GM18858 (cell line): Measurements from ENCODE around the gene TRDMT1.

Source experiments
- ATAC-seq: cut with Tn5 transposase; IDR thresholded peaks from one replicate; pipeline ENCODE4 v1.9.1; 2021; ENCODE audit not compliant: unreplicated experiment

TRDMT1 gene

DNA sequence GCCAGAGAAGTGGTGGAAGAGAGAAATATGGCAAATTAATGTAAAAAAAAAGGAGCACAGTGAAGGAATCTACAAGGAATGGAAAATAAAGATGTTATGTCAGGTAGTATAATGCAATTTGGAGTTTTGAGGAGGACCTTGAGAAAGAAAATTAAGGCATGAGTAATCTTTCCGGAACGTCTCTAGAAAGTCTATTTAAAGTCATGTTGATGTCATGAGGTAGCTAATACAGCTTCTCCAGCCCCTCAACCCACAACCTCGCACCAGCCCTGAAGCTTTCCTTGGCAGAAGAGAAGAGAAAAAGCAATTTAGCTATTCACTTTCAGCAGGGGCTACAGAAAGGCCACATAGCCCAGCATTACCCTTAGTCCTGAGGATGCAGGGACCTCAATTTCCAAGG is 22.5 kb downstream of the TRDMT1 start:
- no peak for ATAC-seq

DNA sequence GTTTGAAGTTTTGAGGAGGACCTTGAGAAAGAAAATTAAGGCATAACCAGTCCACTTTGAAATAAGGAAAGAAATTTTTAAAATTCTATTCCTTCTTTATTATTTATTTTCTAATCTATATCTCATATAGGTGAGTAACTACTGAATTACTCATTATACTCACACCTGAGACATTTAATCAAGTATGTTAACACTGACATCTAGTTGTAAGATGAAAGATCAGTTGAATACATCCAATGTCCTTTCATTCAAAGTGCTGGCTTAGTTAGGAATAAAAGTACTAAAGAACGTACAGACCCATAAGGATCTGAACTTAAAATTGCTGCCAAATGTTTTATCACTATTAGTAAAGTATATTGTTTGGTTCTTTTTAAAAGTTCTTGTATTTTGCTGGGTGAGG is 23.5 kb downstream of the TRDMT1 start:
- no peak for ATAC-seq

DNA sequence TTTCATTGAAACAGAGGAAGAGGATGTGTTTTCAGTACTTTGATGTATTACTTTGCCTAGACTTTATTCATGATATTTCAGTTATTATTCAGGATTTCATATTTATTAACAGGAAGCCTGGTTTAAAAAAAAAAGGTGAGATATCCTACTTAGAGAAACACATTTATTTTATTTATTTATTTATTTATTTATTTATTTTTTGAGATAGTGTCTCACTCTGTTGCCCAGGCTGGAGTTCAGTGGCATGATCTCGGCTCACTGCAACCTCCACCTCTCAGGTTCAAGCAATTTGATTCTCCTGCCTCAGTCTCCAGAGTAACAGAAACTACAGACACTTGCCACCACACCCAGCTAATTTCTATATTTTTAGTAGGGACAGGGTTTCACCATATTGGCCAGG is 24.5 kb downstream of the TRDMT1 start:
- ATAC-seq, result no peak

DNA sequence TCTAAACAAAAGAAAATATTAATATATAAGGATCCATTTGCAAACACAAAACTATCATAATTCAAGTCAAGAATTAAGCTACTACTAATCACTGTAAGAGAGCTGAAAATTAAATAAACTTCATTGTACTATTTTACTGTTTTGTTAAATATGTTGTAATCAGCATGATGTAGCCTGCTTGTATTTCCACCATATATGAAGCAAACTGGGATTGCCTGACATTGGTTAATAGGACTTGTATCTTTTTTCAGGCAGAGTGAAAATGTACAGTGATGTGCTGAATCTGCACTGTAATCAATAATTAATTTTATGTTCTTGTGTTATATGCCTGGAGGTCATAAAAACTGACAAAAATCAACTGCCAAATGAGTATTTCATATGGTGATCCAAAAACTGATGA is 25.4 kb downstream of the TRDMT1 start:
- no peak for ATAC-seq

DNA sequence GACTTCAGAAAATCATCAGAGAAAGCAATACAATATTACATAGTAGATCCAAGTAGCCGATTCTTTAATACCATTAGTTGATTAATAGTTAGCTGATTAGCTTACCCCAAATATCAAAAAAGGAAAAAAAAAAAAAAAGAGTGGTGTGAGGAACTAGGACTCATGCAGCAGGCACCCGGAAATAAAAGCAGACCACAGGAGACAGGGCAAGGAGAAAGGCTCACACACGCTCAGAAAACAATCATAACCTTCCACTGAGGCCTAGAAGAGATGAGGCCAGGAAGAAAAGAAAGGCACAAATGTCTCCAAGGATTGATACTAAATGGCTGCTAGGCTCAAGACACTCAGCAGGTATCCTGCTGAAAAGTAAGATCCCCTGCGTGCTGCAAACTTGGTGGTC is 25.9 kb downstream of the TRDMT1 start:
- no peak for ATAC-seq

DNA sequence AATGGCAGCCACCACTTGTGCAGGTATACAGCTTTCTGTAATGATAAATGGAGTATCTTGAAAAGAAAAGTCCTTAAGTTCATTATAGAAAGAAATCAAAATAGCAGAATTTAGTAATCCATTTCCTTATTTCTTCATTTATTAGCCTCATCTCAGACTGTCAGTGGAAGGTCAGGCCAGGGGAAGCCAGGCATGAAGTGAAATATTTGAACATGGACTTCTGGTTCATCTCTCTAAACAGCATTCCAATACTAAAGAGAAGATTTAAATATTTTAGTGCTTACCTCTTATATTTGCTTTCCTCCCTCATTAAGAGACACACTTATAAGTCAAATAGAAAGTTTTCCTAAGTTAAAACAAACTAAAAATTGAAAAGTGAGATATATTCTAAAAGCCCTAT is 26.8 kb downstream of the TRDMT1 start:
- no peak for ATAC-seq

DNA sequence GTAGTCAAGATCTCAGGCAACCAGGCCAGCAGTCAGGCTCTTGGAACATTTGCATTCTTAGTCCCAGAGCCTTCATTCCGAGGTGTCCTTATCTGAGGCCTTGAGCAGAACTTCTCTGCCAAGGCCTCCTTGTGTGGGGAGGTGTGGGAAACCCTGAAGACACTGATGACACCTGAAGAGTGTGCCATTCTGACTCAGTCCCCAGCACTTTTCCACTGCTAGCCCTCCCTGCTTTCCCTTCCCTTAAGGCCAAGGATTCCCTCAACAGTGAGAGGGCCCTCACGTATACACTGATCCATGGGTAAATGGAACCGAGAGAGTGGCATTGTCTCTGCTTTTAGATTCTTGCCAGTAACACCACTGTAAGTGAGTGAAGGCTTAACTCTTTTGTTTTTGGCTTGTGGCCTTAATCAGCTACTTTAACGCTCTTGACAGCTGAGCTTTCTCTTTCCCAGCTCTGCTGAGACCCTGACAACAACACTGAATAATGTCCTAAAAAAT is 30.3 kb downstream of the TRDMT1 start:
- no peak for ATAC-seq

DNA sequence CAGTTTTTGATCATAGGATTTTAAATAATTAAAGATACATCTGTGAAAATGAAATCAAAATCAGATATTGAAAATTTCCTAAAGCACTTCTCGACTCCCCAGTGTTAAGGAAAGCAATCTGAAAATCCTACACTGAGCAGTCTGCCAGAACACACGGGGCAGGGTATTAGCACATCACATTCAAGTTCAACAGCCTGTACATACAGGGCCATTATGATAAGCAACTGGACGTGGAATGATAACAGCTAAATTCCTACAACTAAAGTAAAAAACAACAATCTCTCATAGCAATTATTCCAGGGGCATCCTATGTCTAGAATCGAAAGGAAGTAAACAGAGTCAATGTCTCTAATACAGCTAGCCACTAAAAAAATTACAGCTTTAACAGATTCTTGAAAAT is 31.7 kb downstream of the TRDMT1 start:
- no peak for ATAC-seq

DNA sequence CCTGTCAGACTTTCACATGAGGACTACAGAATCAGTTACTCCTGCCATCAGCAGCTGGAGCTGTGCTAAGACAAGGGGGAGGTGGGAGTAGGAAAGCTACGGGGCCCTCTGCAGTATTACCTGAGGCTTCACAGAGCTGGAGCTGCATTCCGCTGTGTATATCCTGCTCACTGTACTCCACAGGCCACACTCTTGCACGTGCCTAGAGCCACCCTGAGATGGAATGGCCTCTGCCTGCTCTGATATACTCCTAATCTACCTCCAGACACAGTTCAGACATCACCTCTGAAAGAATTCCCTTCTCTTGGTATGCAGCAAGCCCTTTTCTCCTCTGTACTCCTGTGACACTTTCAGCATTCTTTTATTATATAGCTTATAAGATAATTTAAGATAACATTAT is 34.8 kb downstream of the TRDMT1 start:
- ATAC-seq, result no peak

DNA sequence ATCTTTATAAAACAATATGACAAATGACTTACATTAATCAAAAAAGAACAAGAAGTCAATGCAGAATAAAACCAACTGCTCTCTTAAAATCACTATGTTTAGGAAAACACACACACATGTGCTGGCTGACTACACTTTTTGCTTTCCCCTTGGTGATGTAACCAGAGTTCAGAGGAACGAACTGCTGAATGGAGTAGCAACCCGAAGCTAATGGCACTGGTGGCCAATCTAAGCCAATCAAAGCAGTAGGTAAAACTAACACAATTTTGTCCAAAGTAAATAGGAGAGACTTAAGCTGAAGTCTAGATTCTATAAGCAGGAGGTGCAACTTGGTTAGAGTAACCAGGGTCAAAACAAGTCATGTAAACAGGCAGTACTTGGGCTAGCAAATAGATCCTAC is 38.6 kb downstream of the TRDMT1 start:
- no peak for ATAC-seq

DNA sequence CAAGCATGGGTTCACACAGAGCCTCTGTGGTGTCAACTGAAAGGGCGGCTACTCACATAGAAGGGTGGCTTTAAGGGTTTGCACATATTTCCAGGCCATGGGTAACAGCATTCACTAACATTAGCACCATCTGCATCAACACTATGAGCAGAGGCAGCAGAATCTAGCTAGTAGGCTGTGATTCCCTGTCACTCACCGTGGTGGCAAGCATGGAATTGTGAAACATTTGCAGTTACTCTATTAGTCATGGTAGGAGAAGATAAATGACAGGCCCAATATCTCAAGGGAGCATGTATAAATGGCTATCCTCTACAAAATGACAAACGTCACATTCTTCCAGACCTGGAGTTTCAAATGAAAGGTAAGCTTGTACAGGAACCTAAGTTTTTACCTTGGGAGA is 39.7 kb downstream of the TRDMT1 start:
- ATAC-seq, result no peak

DNA sequence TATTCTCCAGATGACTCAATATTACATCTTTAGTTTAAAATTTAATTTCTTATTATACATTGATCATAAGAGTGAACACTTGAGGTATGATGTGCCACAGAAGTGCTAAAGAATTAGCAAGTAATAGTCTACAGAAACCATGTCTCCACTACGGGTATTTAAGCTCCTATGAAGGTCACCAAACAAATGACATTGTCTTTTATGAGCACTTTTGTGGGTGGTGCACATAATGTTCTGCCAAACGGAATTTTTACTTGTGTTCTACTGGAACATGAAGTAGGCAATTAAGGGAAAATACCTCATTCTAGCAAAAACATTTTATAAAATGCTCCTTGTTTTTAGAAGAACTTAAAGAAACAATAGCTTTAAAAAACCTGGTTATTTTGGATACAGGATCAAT is 44.4 kb downstream of the TRDMT1 start:
- no peak for ATAC-seq

DNA sequence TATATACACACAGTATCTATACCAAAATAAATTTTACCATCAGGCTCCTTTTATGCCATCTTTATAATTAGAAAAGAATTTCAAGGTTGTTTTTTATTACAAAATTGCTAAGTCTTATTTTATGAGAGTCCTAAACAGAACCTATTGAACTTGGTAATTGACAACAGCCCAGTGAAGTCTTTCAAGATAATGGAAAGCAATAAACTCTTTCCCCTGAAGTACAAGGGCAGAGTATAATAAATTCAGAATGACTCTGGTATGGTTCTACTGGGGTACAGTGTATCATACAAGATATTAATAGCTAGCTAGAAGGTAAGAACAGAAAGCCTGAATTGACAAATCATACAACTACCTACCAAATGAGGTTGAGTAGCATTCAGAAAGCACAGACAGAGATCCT is 45.6 kb downstream of the TRDMT1 start:
- no peak for ATAC-seq

DNA sequence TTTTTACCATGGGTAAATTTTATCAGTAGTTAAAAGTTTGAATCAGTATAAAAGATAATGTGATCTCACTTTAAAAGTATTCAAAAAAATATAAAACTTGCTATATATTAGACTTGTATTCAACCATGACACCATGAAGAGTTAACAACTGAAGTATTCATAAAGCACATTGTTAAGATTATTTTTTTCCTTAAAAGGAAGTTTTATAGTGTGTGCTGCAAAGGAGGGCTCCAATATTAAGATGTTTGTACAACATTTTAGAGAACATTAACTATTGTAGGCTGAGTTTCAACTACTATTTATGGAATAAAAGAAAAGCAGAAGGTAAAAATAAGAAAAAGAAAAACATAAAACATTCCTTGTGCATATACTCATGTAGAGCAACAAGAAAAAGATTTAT is 47.4 kb downstream of the TRDMT1 start:
- ATAC-seq, result no peak

DNA sequence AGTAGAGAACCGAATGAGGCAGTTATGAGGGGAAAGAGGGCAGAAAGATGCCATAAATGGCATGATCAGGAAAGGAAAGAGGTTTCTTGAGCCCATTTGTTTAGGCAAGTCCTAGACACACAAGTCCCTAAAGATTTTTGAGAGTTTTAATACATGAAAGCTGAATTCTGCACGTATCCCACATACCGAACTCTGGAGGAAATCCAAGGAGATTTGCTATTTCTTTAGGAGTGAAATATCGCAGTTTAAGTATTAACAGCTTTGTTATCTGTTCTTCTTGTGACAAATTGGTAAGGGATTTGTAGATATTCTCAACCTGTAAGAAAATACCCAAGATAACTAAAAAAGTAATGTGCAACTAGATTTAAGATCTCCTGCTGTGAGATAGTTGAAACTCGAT is 48.2 kb downstream of the TRDMT1 start:
- ATAC-seq, result no peak

DNA sequence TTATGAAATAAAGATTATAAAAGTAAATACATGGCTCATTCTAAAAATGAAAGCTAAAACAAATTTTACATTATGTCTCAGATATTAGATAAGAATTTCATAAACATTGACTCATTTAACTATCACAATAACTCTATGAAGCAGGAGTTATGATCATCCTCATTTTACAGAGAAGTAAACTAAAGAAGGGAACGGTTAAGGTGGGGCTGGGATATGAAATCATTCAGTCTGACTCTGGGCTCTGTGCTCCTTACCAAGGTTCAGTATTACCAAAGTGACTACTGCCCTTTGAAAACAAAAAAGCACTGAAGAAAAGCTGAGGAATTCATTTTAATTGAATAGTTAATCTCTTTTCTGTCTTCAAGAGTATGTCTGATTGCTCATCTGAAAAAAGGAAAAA is 49.8 kb downstream of the TRDMT1 start:
- ATAC-seq, result no peak

DNA sequence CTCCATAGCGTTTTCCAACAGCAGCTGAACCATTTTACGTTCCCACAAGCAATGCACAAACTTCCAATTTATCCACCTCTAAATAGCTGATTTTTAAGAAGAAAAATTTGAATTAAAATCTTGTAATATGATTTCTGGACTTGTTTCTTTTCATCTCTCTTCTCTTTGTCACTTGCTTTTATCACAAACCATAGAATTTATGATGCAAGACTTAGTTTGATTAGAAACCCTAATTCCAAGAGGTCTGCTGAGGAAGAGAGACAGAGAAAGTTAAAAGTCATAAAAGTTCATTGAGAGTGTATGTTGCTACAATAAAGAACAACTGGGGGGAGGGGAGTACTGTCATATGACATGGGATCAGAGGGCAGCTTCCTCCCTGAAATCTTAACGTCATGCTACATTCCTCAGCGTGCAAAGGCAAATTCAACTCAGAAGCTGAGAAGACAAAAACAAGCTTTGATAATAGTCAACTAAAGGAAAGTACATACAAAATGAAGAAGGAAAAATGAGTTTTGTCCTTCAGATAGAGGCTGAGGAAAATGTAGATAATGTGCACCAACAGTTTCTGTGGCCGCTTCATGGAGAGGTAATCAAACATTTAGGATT is 53.5 kb downstream of the TRDMT1 start:
- no peak for ATAC-seq

DNA sequence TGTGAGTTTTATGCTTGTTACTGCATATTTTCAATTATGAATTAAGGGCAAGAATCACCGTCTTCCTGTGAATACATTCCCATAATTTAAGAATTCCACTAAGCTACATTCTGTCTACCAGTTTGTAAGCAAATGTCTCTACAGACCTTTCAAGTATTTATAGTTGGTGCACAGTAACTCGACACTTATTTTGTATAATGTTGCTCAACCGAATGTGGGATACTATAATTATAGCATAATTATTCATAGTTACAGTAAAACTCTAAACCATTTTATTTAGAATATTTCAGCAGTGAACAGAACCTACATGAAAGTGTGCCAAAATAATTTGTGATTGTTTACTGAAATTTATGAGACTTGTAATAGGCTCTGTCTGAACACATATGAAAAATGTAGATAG is 54.6 kb downstream of the TRDMT1 start:
- ATAC-seq, result no peak

DNA sequence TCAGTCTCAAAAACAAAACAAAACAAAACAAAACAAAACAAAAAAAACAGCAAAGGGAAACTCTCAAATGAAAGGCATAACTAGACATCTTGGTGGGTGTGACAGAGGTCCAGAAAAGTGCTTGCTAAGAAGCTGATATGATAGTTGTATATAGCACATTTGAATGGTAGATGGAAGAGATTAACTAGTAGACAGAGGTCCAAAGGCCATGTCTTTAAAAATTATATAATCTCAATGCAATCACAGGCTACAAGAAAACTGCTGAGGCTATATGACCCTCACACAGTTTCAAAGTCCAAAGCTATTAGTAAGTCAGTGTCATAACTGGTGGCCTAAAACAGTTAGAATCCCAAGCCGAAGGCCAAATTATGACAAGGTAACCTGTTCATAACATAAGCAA is 56.2 kb downstream of the TRDMT1 start:
- ATAC-seq, result no peak

DNA sequence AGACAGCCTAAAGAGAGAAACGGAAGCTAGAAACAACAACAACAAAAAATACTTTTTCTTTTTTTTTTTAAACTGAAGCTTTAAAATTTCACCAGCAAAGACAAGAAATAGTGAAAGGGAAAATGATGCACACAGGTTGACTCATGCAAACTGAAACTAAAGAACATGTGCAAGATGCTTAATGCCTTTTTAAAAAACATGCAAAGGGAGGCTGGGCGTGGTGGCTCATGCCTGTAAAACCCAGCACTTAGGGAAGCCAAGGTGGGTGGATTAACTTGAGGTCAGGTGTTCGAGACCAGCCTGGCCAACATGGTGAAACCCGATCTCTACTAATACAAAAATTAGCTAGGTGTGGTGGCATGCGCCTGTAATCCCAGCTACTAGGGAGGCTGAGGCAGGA is 56.7 kb downstream of the TRDMT1 start:
- ATAC-seq, result no peak

DNA sequence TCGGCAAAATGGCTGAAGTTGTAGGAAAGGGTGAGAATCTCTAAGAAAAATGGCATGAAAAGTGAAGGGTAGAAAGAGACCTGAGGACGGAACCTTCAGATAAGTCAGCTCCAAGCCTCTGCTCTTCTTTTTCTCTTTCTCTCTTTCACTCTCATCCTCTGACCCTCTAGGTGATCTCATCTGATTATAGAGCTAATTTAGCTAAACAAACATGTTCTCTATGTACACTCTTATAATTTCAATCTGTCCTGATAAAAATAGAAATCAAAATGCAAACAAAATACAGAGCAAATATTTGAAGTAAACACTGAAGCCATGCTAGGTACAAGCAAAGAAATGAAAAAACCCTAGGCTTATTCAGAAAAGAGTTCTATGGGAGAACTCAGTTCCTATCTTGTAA is 57.4 kb downstream of the TRDMT1 start:
- no peak for ATAC-seq

DNA sequence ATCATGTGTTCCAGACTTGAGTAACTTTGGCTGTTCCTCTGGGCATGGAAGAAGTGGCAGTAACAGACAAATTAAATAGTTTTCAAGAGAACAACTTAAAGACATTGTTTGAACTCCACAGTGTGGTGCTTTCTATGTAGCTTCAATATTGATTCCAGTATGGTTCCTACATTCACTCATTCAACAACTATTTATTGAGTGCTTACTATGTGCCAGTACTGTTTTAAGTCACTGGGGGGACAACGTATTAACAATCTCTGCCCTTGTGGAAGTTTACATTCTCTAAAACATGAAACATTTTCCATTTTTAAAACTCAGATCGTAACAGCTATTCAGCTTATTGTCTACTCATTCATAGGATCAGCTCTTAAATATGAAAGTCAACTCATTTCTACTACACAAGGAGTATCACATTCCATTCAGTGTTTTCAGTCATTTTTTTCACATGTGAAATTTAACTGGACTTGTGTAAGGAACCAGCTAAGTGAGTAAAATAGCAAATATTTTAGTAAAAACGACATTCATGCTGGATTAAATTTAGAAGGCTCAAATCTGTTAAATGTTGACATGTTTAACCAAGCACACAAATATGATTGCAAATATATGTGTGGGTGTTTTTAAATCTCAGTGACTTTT is 58.3 kb downstream of the TRDMT1 start:
- ATAC-seq, result no peak
